ENCODE results near the gene ZNF688. TPM values are rescaled to one million over a fixed set of nuclear protein-coding genes. Genes with fewer than 3 reads are reported as not detected.
"Not testable (repeated sequence)": the region's sequence is repeated elsewhere in the genome, so short reads cannot be mapped to it uniquely, and the experiment has no call there.

Gene ZNF688
- total and polyA plus RNA-seq, 9 of the 15 experiments (the other 6 are each of a cell fraction or from before 2014, with no cell fraction given), result 0.48 to 12.9 (median 4.5) TPM

GRCh38 chr16:30536391-30537024 lies 35.0 kb downstream of the ZNF688 start:
- in situ Hi-C loops (cut with MboI); H4K20me1 ChIP-seq (replicated peaks; ENCODE audit: control insufficient read depth, insufficient read depth, low read length); ATAC-seq; BruUV-seq (replicated peaks); H3K9me3 ChIP-seq (replicated peaks; ENCODE audit: control insufficient read depth, insufficient read depth, low read depth, low read length); FAIRE-seq; H3K27me3 ChIP-seq (ENCODE audit: control insufficient read depth in 2 of 2, insufficient read depth in 2 of 2, low read length in 2 of 2); H3K36me3 ChIP-seq (ENCODE audit: control insufficient read depth, insufficient read depth, low read length); DNase-seq (ENCODE audit: extremely low read depth in 1 of 4, low spot score in 3 of 4); H3K9me1 ChIP-seq (ENCODE audit: control insufficient read depth, insufficient read depth, low read length): not testable (repeated sequence)
- POLR2A ChIA-PET, result interaction anchor here (0.6 to 4.0 kb wide), 9 partner anchors 10 to 423 kb away, joined by 3 to 31 read pairs (median 4); partner anchors contain the start of genes ZNF688 and ZNF764
- 81% methylated on average over 13 of the region's 13 CpGs for WGBS (ENCODE audit: insufficient coverage, low coverage, missing lambda C conversion rate)
- H3K27ac ChIP-seq (ENCODE audit: extremely low read depth, low read depth, low read length), result peak overlapping the region; percentile 96; the same call in 2 of the 3 replicates
- intact Hi-C loops (cut with micrococcal nuclease), result loop anchor here (1.0 to 10.0 kb wide), 2 partner anchors 36 to 158 kb away; partner anchors contain the start of gene SRCAP
- H2AFZ ChIP-seq (ENCODE audit: low read depth, low read length), result peak overlapping the region; percentile 98; the same call in 1 of the 2 replicates
- peaks cover 14 to 55% of the 10 kb centered on the region in 2 experiments; a peak in 4 of 5 replicates for H3K4me1 ChIP-seq (replicated peaks in 1 of 2; ENCODE audit: control insufficient read depth in 2 of 2, insufficient read depth in 2 of 2, low read length in 2 of 2)
- peak overlapping the region; percentile 49 for H3K4me3 ChIP-seq
- peak overlapping the region; percentile 97 for H3K4me2 ChIP-seq (ENCODE audit: insufficient read depth, low read length)
- peaks cover 36% of the 10 kb centered on the region for H3K79me2 ChIP-seq (ENCODE audit: control insufficient read depth, insufficient read depth, low read length)
- peak overlapping the region; percentile 88 to 91 for H3K9ac ChIP-seq (ENCODE audit: insufficient read depth in 1 of 2, low read depth in 2 of 2, low read length in 2 of 2)
- CTCF ChIA-PET (ENCODE audit: low intra/inter-chr PET ratio), result interaction anchor here (0.6 kb wide), 2 partner anchors 13 to 64 kb away, joined by 3 to 4 read pairs; no protein-coding TSS in a partner anchor
- TF ChIP-seq ZBTB33 (CRISPR knock-in tag; IDR thresholded peaks at IDR 0.05) (peak; percentile 92), MLLT1 (IDR thresholded peaks at IDR 0.05) (peak in 1 of 2 experiments; percentile 94; a peak in 2 of 4 replicates), THRAP3 (IDR thresholded peaks at IDR 0.05; ENCODE audit: borderline replicate concordance) (peak; percentile 54; the same call in 1 of the 2 replicates), FOSL1 (tag; conservative IDR thresholded peaks at IDR 0.05) (0 out of 2 replicates have a peak, but pooled peaks have one; percentile 6)
